ENCODE data around the gene GGNBP2.
A peak's percentile ranks its signal among the peaks of the same experiment; 100 is the strongest.

GGNBP2 gene

DNA sequence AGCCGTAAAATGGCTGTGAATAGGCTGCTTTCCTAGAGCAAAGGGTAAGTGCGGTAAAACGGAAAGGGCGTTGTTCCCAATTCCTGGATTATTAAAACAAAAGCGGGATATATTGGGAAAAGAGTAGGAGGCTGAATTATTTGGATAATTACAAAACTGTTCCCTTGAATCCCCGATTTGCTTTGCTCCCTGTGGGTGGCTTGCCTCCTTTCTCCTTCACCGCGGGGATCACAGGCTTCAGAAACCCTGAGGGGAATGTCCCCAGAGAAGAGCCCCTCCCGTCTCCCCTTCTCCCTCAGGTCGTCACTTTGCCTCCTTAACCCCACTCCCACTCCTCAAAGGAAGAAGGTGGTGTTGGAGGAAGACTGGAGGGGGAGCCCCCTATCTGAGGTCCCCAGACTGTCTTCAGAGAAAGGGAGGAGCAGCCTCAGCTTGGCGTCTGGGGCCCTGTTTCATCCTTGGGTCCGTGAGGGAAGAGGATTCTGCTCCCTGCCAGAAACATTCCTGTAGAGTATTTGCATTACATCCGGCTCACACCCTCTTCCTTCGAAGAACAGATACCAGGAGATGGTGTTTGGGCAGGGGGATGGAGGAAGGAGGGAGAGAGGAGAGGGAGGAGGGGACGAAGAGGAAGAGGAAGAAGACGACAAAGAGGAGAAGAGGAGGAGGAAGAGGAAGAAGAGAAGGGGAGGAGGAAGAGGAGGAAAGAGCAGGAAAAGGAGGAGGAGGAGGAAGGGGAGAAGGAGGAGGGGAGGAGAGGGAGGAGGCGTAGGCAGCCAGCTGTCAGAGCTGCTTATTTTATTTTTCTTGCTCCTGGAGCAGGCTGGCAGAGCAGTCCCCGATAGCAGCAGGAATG lies 88.4 kb downstream of the GGNBP2 start:
- peak; percentile 52 for DNase-seq (ENCODE audit: low spot score)
